ENCODE data around the gene OR6M1. TPM values are rescaled to one million over a fixed set of nuclear protein-coding genes. Genes with fewer than 3 reads are reported as not detected.

The OR6M1 gene
- total RNA-seq, 4 donors from 2014 or later: not detected

DNA sequence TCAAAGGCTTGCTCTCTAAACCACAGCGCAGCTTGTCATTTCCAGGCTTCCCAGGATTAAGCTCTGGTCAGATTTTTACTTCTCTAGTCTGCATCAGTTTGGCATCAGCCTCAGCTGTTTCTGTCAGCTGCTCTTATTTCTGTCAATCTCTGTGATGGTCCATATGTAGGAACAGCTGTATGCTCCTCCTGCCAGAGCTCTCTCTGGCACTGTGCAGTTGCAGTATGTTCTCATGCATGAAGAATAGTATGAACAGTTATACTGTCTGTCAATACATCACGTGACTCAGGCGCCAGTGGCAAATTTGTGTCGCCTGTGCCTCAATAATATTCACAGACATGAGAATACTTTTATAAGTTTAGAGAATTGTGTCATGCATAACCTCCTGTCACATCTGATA lies 6.7 kb downstream of the OR6M1 start:
- H3K27ac ChIP-seq: no peak overlapping the region
- no peaks in the 10 kb centered on the region for H3K9me3 ChIP-seq
- H3K4me3 ChIP-seq (replicated peaks in 1 of 3): no peak overlapping the region
- no peaks in the 10 kb centered on the region for H3K27me3 ChIP-seq
- H3K36me3 ChIP-seq: no peaks in the 10 kb centered on the region
- intact Hi-C loops (cut with DNase I): no loop called here
- 94 to 96% methylated on average over 4 of the region's 4 CpGs for WGBS, 2 donors
- TF ChIP-seq POLR2A (IDR thresholded peaks at IDR 0.05): no peak
- TF ChIP-seq, protein P1, sequence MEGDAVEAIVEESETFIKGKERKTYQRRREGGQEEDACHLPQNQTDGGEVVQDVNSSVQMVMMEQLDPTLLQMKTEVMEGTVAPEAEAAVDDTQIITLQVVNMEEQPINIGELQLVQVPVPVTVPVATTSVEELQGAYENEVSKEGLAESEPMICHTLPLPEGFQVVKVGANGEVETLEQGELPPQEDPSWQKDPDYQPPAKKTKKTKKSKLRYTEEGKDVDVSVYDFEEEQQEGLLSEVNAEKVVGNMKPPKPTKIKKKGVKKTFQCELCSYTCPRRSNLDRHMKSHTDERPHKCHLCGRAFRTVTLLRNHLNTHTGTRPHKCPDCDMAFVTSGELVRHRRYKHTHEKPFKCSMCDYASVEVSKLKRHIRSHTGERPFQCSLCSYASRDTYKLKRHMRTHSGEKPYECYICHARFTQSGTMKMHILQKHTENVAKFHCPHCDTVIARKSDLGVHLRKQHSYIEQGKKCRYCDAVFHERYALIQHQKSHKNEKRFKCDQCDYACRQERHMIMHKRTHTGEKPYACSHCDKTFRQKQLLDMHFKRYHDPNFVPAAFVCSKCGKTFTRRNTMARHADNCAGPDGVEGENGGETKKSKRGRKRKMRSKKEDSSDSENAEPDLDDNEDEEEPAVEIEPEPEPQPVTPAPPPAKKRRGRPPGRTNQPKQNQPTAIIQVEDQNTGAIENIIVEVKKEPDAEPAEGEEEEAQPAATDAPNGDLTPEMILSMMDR (IDR thresholded peaks at IDR 0.05): no peak
- DNase-seq: no peak
- no peaks in the 10 kb centered on the region for H3K4me1 ChIP-seq

DNA sequence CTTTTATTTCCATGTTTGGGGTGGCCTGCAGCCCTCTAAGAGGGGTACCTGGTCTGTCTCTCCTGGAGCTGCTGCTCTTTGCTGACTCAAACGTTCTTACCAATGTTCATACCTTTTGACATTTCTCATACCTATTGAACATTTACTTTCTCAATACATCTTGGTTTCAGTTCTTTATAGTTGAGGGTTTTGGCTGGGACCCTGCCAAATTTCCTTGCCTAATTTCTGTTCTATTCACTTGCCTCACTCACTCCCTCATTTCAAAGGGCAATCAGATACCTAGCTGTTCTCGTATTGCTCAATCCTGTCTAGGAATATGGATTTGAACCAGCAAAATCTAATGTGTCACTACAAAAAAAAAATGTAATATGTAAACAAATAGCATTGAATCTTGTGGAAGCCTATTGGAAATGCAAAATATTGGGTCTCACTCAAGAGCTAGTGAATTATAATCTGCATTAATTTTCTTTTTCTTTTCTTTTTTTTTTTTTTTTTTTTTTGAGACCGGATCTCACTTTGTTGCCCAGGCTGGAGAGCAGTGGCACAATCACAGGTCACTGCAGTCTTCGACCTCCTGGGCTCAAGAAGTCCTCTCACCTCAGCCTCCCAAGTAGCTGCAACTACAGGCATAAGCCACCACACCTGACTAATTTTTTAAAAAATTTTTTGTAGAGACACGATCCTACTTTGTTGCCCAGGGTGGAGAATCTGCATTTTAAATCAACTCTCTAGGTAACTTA lies 7.5 kb downstream of the OR6M1 start:
- Histone ChIP-seq H3K27me3 (no peaks in the 10 kb centered on the region), H3K4me3 (replicated peaks in 1 of 3) (no peak overlapping the region), H3K36me3 (no peaks in the 10 kb centered on the region), H3K4me1 (no peaks in the 10 kb centered on the region), H3K27ac (no peak overlapping the region), H3K9me3 (no peaks in the 10 kb centered on the region)
- intact Hi-C loops (cut with DNase I): no loop called here
- TF ChIP-seq POLR2A (IDR thresholded peaks at IDR 0.05): no peak
- TF ChIP-seq, protein P1 (IDR thresholded peaks at IDR 0.05): no peak
- DNase-seq: no peak
- WGBS, 2 donors: 88 to 90% methylated on average over 5 of the region's 5 CpGs

DNA sequence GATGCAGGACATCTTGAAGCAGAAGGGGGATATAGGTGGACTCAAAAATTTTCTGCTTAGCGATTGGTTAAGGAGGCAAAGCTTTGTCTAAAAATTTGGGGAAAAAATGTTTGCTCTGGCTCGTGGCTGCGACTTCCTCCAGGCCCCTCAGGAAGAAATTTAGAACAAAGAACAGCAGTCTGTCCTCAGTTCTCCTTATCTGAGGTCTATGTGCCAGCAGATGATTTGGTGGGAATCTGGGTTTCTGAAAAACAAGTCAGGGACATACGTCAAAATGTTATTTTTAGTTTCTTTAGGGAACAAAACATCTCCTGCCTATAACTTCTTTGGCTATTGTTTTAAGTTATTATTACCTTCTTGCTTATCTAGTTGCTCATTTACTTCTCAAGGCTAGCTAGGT lies 8.1 kb downstream of the OR6M1 start:
- H3K36me3 ChIP-seq: no peaks in the 10 kb centered on the region
- no peaks in the 10 kb centered on the region for H3K9me3 ChIP-seq
- DNase-seq: no peak
- H3K4me1 ChIP-seq: no peaks in the 10 kb centered on the region
- no peaks in the 10 kb centered on the region for H3K27me3 ChIP-seq
- intact Hi-C loops (cut with DNase I): no loop called here
- H3K27ac ChIP-seq: no peak overlapping the region
- no peak overlapping the region for H3K4me3 ChIP-seq (replicated peaks in 1 of 3)
- 73 to 81% methylated on average over 4 of the region's 4 CpGs for WGBS, 2 donors
- TF ChIP-seq, protein P1 (IDR thresholded peaks at IDR 0.05): no peak
- TF ChIP-seq POLR2A (IDR thresholded peaks at IDR 0.05): no peak

DNA sequence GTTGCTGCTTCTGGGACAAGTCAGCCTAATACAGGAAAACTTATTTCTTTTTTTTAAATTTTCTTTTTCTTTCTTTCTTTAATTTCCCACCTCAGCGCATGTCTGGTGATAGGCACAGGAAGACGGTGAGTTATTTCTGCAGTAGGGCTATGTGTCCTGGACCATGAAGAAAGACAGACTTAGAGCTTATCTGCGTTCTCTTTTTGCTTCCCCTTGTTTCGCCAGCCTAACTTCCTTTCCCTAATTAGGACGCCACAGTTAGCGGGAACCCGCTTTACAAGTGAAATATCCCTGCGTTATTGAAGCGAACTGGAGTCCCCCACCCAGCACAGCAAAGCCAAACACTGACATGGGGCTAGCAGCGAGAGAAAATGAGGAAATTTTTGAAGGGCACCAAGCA lies 8.6 kb downstream of the OR6M1 start:
- no peak for DNase-seq
- intact Hi-C loops (cut with DNase I): no loop called here
- WGBS, 2 donors: 62 to 72% methylated on average over 10 of the region's 10 CpGs
- no peak for TF ChIP-seq POLR2A (IDR thresholded peaks at IDR 0.05)
- TF ChIP-seq, protein P1 (IDR thresholded peaks at IDR 0.05): no peak
- no peak overlapping the region for H3K27ac ChIP-seq
- H3K9me3 ChIP-seq: no peaks in the 10 kb centered on the region
- H3K4me3 ChIP-seq (replicated peaks in 1 of 3): no peak overlapping the region
- H3K27me3 ChIP-seq: no peaks in the 10 kb centered on the region
- H3K4me1 ChIP-seq: no peaks in the 10 kb centered on the region
- no peaks in the 10 kb centered on the region for H3K36me3 ChIP-seq

DNA sequence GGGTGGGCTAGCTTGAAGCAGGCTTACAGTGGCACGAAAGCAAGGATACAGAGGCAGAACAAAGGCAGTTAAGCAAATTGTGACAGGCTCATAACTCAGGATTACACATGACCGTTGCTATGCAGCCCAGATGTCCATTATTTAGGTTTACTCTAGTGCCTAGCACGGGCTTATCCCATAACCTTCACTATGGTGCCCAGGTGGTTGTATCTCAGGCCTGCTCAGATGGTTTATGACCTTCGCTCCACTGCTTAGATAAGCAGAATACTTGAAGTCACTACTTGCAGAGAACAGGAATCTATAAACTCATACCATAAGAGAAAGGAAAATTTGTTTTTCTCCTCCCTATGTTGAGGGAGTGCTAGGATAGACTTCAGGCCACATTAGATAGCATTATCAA lies 9.0 kb downstream of the OR6M1 start:
- H3K36me3 ChIP-seq: no peaks in the 10 kb centered on the region
- WGBS, 2 donors: 19 to 36% methylated on average over 4 of the region's 4 CpGs
- no peak overlapping the region for H3K4me3 ChIP-seq (replicated peaks in 1 of 3)
- TF ChIP-seq, protein P1 (IDR thresholded peaks at IDR 0.05): no peak
- no peak for TF ChIP-seq POLR2A (IDR thresholded peaks at IDR 0.05)
- no peaks in the 10 kb centered on the region for H3K4me1 ChIP-seq
- H3K9me3 ChIP-seq: no peaks in the 10 kb centered on the region
- no peak for DNase-seq
- no peaks in the 10 kb centered on the region for H3K27me3 ChIP-seq
- H3K27ac ChIP-seq: no peak overlapping the region
- intact Hi-C loops (cut with DNase I): no loop called here

Data from thyroid gland (tissue), 4 donors.